ENCODE results near the gene COBLL1. TPM values are rescaled to one million over a fixed set of nuclear protein-coding genes. Genes with fewer than 3 reads are reported as not detected.

The COBLL1 gene
- total RNA-seq, 3 donors from 2014 or later (not counting 1 experiment from before 2014, with no cell fraction given): 0.85 to 13.4 (median 2.2) TPM

GRCh38 chr2:164722616-164723338, 118.8 kb downstream of the COBLL1 start:
- H3K36me3 Mint-ChIP-seq: no peaks in the 10 kb centered on the region
- H3K4me1 ChIP-seq (ENCODE audit: control insufficient read depth, insufficient read depth, low read length): no peaks in the 10 kb centered on the region
- WGBS (ENCODE audit: insufficient coverage): no CpG with 5 or more reads among the region's 2 CpGs
- H3K27me3 ChIP-seq (ENCODE audit: control insufficient read depth, insufficient read depth, low read length): no peaks in the 10 kb centered on the region
- no peak for TF ChIP-seq CTCF (IDR thresholded peaks at IDR 0.05)
- H3K27ac ChIP-seq (ENCODE audit: low read length): no peak overlapping the region
- H3K4me3 ChIP-seq (ENCODE audit: low read length): no peak overlapping the region
- H3K27ac Mint-ChIP-seq: no peak overlapping the region
- no peak for ATAC-seq
- no peaks in the 10 kb centered on the region for H3K9me3 ChIP-seq (ENCODE audit: control insufficient read depth, insufficient read depth, low read length)
- H3K36me3 ChIP-seq (ENCODE audit: control insufficient read depth, insufficient read depth, low read length): no peaks in the 10 kb centered on the region
- no peaks in the 10 kb centered on the region for H3K4me1 Mint-ChIP-seq
- no peak for DNase-seq
- H3K9me3 Mint-ChIP-seq: no peaks in the 10 kb centered on the region
- no peaks in the 10 kb centered on the region for H3K27me3 Mint-ChIP-seq (ENCODE audit: low read depth in 2 of 2)
- intact Hi-C loops (cut with micrococcal nuclease): no loop called here
- H3K4me3 Mint-ChIP-seq: no peak overlapping the region

DNA sequence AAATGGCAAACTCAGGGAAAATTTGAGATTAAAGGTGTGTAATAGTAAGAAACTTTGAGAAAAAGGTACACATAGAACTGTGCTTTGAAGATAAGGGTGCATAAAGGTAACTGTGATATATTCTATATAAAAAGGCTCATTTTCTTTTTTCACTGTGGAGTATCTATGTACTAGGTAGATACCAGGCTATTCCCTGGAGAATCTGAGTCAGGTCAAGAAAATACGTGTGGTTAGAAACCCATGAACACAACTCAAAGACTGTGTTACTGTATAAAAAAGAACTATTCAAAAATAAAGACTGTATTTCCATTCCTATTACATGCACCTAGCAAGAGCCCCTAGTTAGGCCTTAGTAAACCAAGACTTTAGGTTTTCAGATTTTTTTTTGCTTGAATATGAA, 120.2 kb downstream of the COBLL1 start:
- no peaks in the 10 kb centered on the region for H3K9me3 ChIP-seq (ENCODE audit: control insufficient read depth, insufficient read depth, low read length)
- intact Hi-C loops (cut with micrococcal nuclease): no loop called here
- WGBS (ENCODE audit: insufficient coverage): no CpG with 5 or more reads among the region's 1 CpG
- H3K9me3 Mint-ChIP-seq: no peaks in the 10 kb centered on the region
- H3K4me1 Mint-ChIP-seq: no peaks in the 10 kb centered on the region
- TF ChIP-seq CTCF (IDR thresholded peaks at IDR 0.05): no peak
- no peak for DNase-seq
- H3K27me3 ChIP-seq (ENCODE audit: control insufficient read depth, insufficient read depth, low read length): no peaks in the 10 kb centered on the region
- no peaks in the 10 kb centered on the region for H3K4me1 ChIP-seq (ENCODE audit: control insufficient read depth, insufficient read depth, low read length)
- H3K27ac Mint-ChIP-seq: no peak overlapping the region
- no peaks in the 10 kb centered on the region for H3K27me3 Mint-ChIP-seq (ENCODE audit: low read depth in 2 of 2)
- H3K4me3 Mint-ChIP-seq: no peak overlapping the region
- no peaks in the 10 kb centered on the region for H3K36me3 ChIP-seq (ENCODE audit: control insufficient read depth, insufficient read depth, low read length)
- no peak for ATAC-seq
- H3K27ac ChIP-seq (ENCODE audit: low read length): no peak overlapping the region
- no peak overlapping the region for H3K4me3 ChIP-seq (ENCODE audit: low read length)
- no peaks in the 10 kb centered on the region for H3K36me3 Mint-ChIP-seq

GRCh38 chr2:164719996-164720941, 121.4 kb downstream of the COBLL1 start:
- no peak for ATAC-seq
- WGBS (ENCODE audit: insufficient coverage): 91% methylated on average over 3 of the region's 3 CpGs

More at GRCh38 chr2:164719996-164720941, 121.4 kb downstream of the COBLL1 start:
- H3K27ac Mint-ChIP-seq: no peak overlapping the region
- no peak for DNase-seq
- H3K4me3 Mint-ChIP-seq: no peak overlapping the region
- Histone ChIP-seq H3K27me3 (ENCODE audit: control insufficient read depth, insufficient read depth, low read length) (no peaks in the 10 kb centered on the region), H3K4me1 (ENCODE audit: control insufficient read depth, insufficient read depth, low read length) (no peaks in the 10 kb centered on the region), H3K4me3 (ENCODE audit: low read length) (no peak overlapping the region), H3K27ac (ENCODE audit: low read length) (no peak overlapping the region), H3K9me3 (ENCODE audit: control insufficient read depth, insufficient read depth, low read length) (no peaks in the 10 kb centered on the region), H3K36me3 (ENCODE audit: control insufficient read depth, insufficient read depth, low read length) (no peaks in the 10 kb centered on the region)
- H3K36me3 Mint-ChIP-seq: no peaks in the 10 kb centered on the region
- no peak for TF ChIP-seq CTCF (IDR thresholded peaks at IDR 0.05)
- no peaks in the 10 kb centered on the region for H3K4me1 Mint-ChIP-seq
- no peaks in the 10 kb centered on the region for H3K27me3 Mint-ChIP-seq (ENCODE audit: low read depth in 2 of 2)
- no peaks in the 10 kb centered on the region for H3K9me3 Mint-ChIP-seq
- intact Hi-C loops (cut with micrococcal nuclease): no loop called here
